GM12878 (cell line): ENCODE data around the gene BRCA1. TPM values are rescaled to one million over a fixed set of nuclear protein-coding genes. Genes with fewer than 3 reads are reported as not detected.

Experiments
- ATAC-seq: fragments of 200-7000 bp; cut with Tn5 transposase; 3 replicates; pipeline ENCODE4 v1.9.1; 2020; ENCODE audit warnings: mild to moderate bottlenecking, moderate library complexity
- BruUV-seq: library from RNA; stranded (reverse); fragments of 400-500 nt; replicated peaks from 2 replicates; lab custom pipeline; 2021; lab: Mats Ljungman, UMichigan
- CTCF ChIA-PET: fragments of 300-600 bp; sonication (Branson Sonifier 250); formaldehyde crosslinking; extraction: SDS; loops from one replicate; lab custom pipeline; 2021; ENCODE audit warnings: inconsistent platforms; lab: Yijun Ruan, JAX
- POLR2A ChIA-PET: fragments of 350-600 bp; formaldehyde crosslinking; extraction: SDS; loops from one replicate; lab custom pipeline; 2021; ENCODE audit warnings: inconsistent platforms; lab: Charles Lee
- RAD21 ChIA-PET: fragments of 300-600 bp; sonication (Branson Sonifier 250); formaldehyde crosslinking; loops from one replicate; lab custom pipeline; 2023; ENCODE audit warnings: antibody characterized with exemption; ENCODE audit not compliant: unreplicated experiment; lab: Charles Lee
- SMC1A ChIA-PET: fragments of 300-600 bp; sonication (Branson Sonifier 250); formaldehyde crosslinking; loops from one replicate; lab custom pipeline; 2023; ENCODE audit not compliant: unreplicated experiment, uncharacterized antibody; lab: Charles Lee
- DNase-seq: peaks from one replicate; pipeline ENCODE4 v3.0.0-alpha.2; 2011; ENCODE audit warnings: low read depth, low spot score
- FAIRE-seq: peaks from 3 replicates; lab custom pipeline; 2011; peaks lifted over from hg19 to GRCh38; lab: Jason Lieb, UNC
- H2AFZ ChIP-seq: 2 replicates; pipeline ENCODE4 v1.6.0; 2011; ENCODE audit warnings: low read depth, low read length, control low read depth; ENCODE audit not compliant: control insufficient read depth
- H3K27ac ChIP-seq: 2 replicates; pipeline ENCODE4 v1.5.1; 2011; ENCODE audit warnings: control low read depth; ENCODE audit not compliant: control insufficient read depth, insufficient read depth
- H3K27me3 ChIP-seq, 2 experiments: replicated peaks in 1 of 2; 2 replicates each; pipeline versions ENCODE4 v1.6.0 to v1.6.1; 2011; ENCODE audit warnings: low read length in 1 of 2; ENCODE audit not compliant: control insufficient read depth in 2 of 2, insufficient read depth in 2 of 2
- H3K36me3 ChIP-seq, 2 experiments: 2 replicates each; pipeline ENCODE4 v1.5.1; 2011; ENCODE audit warnings: low read length in 1 of 2; ENCODE audit not compliant: control insufficient read depth in 2 of 2, insufficient read depth in 2 of 2
- H3K4me1 ChIP-seq: 2 replicates; pipeline ENCODE4 v1.6.1; 2011; ENCODE audit warnings: mild to moderate bottlenecking, low read length, moderate library complexity, mixed read lengths; ENCODE audit not compliant: control insufficient read depth, insufficient read depth
- H3K4me2 ChIP-seq: 2 replicates; pipeline ENCODE4 v1.6.0; 2011; ENCODE audit warnings: control low read depth; ENCODE audit not compliant: control insufficient read depth, insufficient read depth
- H3K4me3 ChIP-seq: fragments of 200-600 bp; sonication (generic); 2 replicates; pipeline ENCODE4 v1.5.1; 2016
- H3K79me2 ChIP-seq: 2 replicates; pipeline ENCODE4 v1.6.0; 2011; ENCODE audit warnings: low read length; ENCODE audit not compliant: control insufficient read depth, insufficient read depth
- H3K9ac ChIP-seq: 2 replicates; pipeline ENCODE4 v1.8.0; 2011; ENCODE audit warnings: low read length, control low read depth, mixed read lengths; ENCODE audit not compliant: control insufficient read depth, insufficient read depth
- H3K9me3 ChIP-seq: replicated peaks from 3 replicates; pipeline ENCODE4 v1.5.1; 2011; ENCODE audit warnings: mild to moderate bottlenecking, low read length; ENCODE audit not compliant: control insufficient read depth, insufficient read depth
- H4K20me1 ChIP-seq: 2 replicates; pipeline ENCODE4 v1.6.0; 2011; ENCODE audit not compliant: control insufficient read depth, insufficient read depth
- BMI1 ChIP-seq: fragments of 450-650 bp; IDR thresholded peaks from 2 replicates; pipeline ENCODE4 v1.6.1; 2016; ENCODE audit warnings: mild to moderate bottlenecking, moderate library complexity, borderline replicate concordance
- PRDM15 ChIP-seq: fragments of 450-650 bp; formaldehyde crosslinking; IDR thresholded peaks from 2 replicates; pipeline ENCODE4 v1.4.0; 2020; ENCODE audit warnings: mild to moderate bottlenecking, moderate library complexity
- RFX5 ChIP-seq: IDR thresholded peaks from 2 replicates; pipeline ENCODE4 v1.6.1; 2011; ENCODE audit warnings: low read depth, low read length, improper control_type of control experiment
- SP1 ChIP-seq: IDR thresholded peaks from one replicate; pipeline ENCODE4 v1.6.1; 2011; ENCODE audit warnings: low read depth, low read length
- USF2 ChIP-seq: IDR thresholded peaks from 2 replicates; pipeline ENCODE4 v1.6.1; 2011; ENCODE audit warnings: low read depth, low read length, improper control_type of control experiment, borderline replicate concordance
- ZBTB33 ChIP-seq: fragments of 450-650 bp; IDR thresholded peaks from 2 replicates; pipeline ENCODE4 v1.6.1; 2017; ENCODE audit warnings: mild to moderate bottlenecking
- ZNF592 ChIP-seq: fragments of 450-650 bp; IDR thresholded peaks from 2 replicates; pipeline ENCODE4 v1.6.1; 2017; ENCODE audit warnings: mild to moderate bottlenecking, moderate library complexity
- WGBS: methylation state at CpG from one replicate; pipeline ENCODE4 v1.1.6; 2016; ENCODE audit warnings: low lambda C conversion rate; ENCODE audit not compliant: insufficient replicate concordance, insufficient coverage; ENCODE audit errors: missing lambda C conversion rate; 5-methylcytosine and 5-hydroxymethylcytosine counted together
- in situ Hi-C: fragments of 300-500 bp; cut with MboI; formaldehyde crosslinking; loops from 9 replicates; pipeline ENCODE4 v1.14.3; 2018; ENCODE audit warnings: mixed read lengths
- intact Hi-C: fragments of 100-400 bp; cut with micrococcal nuclease; formaldehyde crosslinking; loops from one replicate; pipeline ENCODE4 v1.14.2; 2022; ENCODE audit not compliant: unreplicated experiment
- polyA plus RNA-seq, 11 experiments: library from polyadenylated mRNA; depleted of rRNA in 4 of 11; unstranded in 6 of 11; stranded (reverse) in 5 of 11; fragments of >200 nt; fragmentation: Nextera tagmentation in 4 of 11; fragmentation: Illumina TruSeq in 1 of 11; extraction: Ambion mirVana in 4 of 11; extraction: Trizol in 1 of 11; gene quantifications; 1 replicate in 1 of 11; 2 replicates in 10 of 11; pipeline versions ENCODE4 v1.2.1 to v1.2.3, GENCODE V29; 2011 to 2016; ENCODE audit warnings: inconsistent platforms in 2 of 11, missing spikeins in 2 of 11, low read depth in 1 of 11
- total RNA-seq, 4 experiments: library from RNA; depleted of rRNA in 3 of 4; stranded (reverse); fragments of >200 nt in 3 of 4; fragmentation: Illumina TruSeq in 1 of 4; extraction: Trizol in 1 of 4; gene quantifications; 2 replicates each; pipeline versions ENCODE4 v1.2.1 to v1.2.3, GENCODE V29; 2013 to 2021

The BRCA1 gene
- total and polyA plus RNA-seq, 10 of the 15 experiments (the other 5 are each of a cell fraction or from before 2014, with no cell fraction given) = 16.8 to 71.2 (median 44.2) TPM

GRCh38 chr17:43018008-43018853, 106.9 kb downstream of the BRCA1 start:
- DNase-seq (no peak), ATAC-seq (0 out of 3 replicates have a peak, but pooled peaks have one; percentile 8), FAIRE-seq (no peak)
- no peaks in the 10 kb centered on the region for H4K20me1 ChIP-seq
- H3K4me1 ChIP-seq = 0 out of 2 replicates have a peak, but pooled peaks cover 3% of the 10 kb centered on the region
- no peaks in the 10 kb centered on the region for H3K9me3 ChIP-seq
- intact Hi-C loops = no loop called here
- in situ Hi-C loops = no loop called here
- POLR2A ChIA-PET = interaction anchor here (0.5 kb wide), 1 partner anchor 252 kb away, joined by 4 read pairs; no protein-coding TSS in a partner anchor
- no TSS peak for BruUV-seq
- 76% methylated on average over 19 of the region's 19 CpGs for WGBS
- H3K36me3 ChIP-seq = peaks cover 6 to 7% of the 10 kb centered on the region in 2 experiments; a peak in 3 of 4 replicates
- H3K27me3 ChIP-seq = no peaks in the 10 kb centered on the region
- CTCF ChIA-PET = no interaction called here
- SMC1A ChIA-PET = interaction anchor here (0.6 kb wide), 1 partner anchor 20 kb away, joined by 3 read pairs; the partner anchor contains the start of gene RPL27
- no peak overlapping the region for H3K9ac ChIP-seq
- no peak overlapping the region for H3K4me3 ChIP-seq
- no peaks in the 10 kb centered on the region for H3K79me2 ChIP-seq
- no peak overlapping the region for H3K27ac ChIP-seq
- no peak overlapping the region for H2AFZ ChIP-seq
- H3K4me2 ChIP-seq = no peak overlapping the region
- RAD21 ChIA-PET = no interaction called here
- TF ChIP-seq BMI1 (peak; percentile 93), USF2 (no peak), SP1 (no peak), RFX5 (no peak), ZBTB33 (no peak), PRDM15 (CRISPR knock-in tag) (no peak), ZNF592 (no peak)
